HepG2 (cell line): ENCODE results near the gene JADE3. TPM values are rescaled to one million over a fixed set of nuclear protein-coding genes. Genes with fewer than 3 reads are reported as not detected.
A peak's percentile ranks its signal among the peaks of the same experiment; 100 is the strongest.

Source experiments
- CBX1 ChIP-seq: IDR thresholded peaks from one replicate; pipeline ENCODE4 v1.6.1; 2016; ENCODE audit warnings: antibody characterized with exemption, low read depth
- CEBPG ChIP-seq: IDR thresholded peaks from 2 replicates; pipeline ENCODE4 v1.6.1; 2016
- DPF2 ChIP-seq: sonication (generic); formaldehyde crosslinking; IDR thresholded peaks from 2 replicates; pipeline ENCODE4 v1.4.0; 2020; ENCODE audit warnings: mild to moderate bottlenecking, low read depth, missing genetic modification reagents, borderline replicate concordance
- HDAC2 ChIP-seq: sonication (generic); formaldehyde crosslinking; IDR thresholded peaks from 2 replicates; pipeline ENCODE4 v1.4.0; 2020; ENCODE audit warnings: missing genetic modification reagents
- ISL2 ChIP-seq: sonication (generic); formaldehyde crosslinking; IDR thresholded peaks from 2 replicates; pipeline ENCODE4 v1.5.0; 2020; ENCODE audit warnings: missing genetic modification reagents
- JARID2 ChIP-seq: sonication (generic); formaldehyde crosslinking; IDR thresholded peaks from 2 replicates; pipeline ENCODE4 v1.8.1; 2023; ENCODE audit warnings: missing genetic modification reagents, inconsistent platforms; ENCODE audit not compliant: insufficient replicate concordance
- MIER2 ChIP-seq: IDR thresholded peaks from 2 replicates; pipeline ENCODE4 v1.6.1; 2016; ENCODE audit warnings: missing biosample characterization, missing genetic modification reagents
- MYNN ChIP-seq: sonication (generic); formaldehyde crosslinking; IDR thresholded peaks from 2 replicates; pipeline ENCODE4 v1.4.0; 2020; ENCODE audit warnings: mild to moderate bottlenecking, low read depth, missing genetic modification reagents
- NFIB ChIP-seq: sonication (generic); formaldehyde crosslinking; IDR thresholded peaks from 2 replicates; pipeline ENCODE4 v1.9.0; 2021; ENCODE audit warnings: missing genetic modification reagents, mild to moderate bottlenecking, borderline replicate concordance
- RBAK ChIP-seq: sonication (generic); formaldehyde crosslinking; IDR thresholded peaks from 2 replicates; pipeline ENCODE4 v1.5.1; 2020; ENCODE audit warnings: mild to moderate bottlenecking, missing genetic modification reagents
- SOX5 ChIP-seq: IDR thresholded peaks from 2 replicates; pipeline ENCODE4 v1.6.1; 2016; ENCODE audit warnings: borderline replicate concordance
- ZNF121 ChIP-seq: sonication (generic); formaldehyde crosslinking; IDR thresholded peaks from 2 replicates; pipeline ENCODE4 v1.5.0; 2020; ENCODE audit warnings: mild to moderate bottlenecking, missing genetic modification reagents
- ZNF253 ChIP-seq: sonication (generic); formaldehyde crosslinking; IDR thresholded peaks from 2 replicates; pipeline ENCODE4 v1.8.0; 2022; ENCODE audit warnings: mild to moderate bottlenecking, missing genetic modification reagents, borderline replicate concordance
- ZNF713 ChIP-seq: sonication (generic); formaldehyde crosslinking; IDR thresholded peaks from 2 replicates; pipeline ENCODE4 v1.4.0; 2020; ENCODE audit warnings: mild to moderate bottlenecking, missing genetic modification reagents
- ZNF776 ChIP-seq: sonication (generic); formaldehyde crosslinking; IDR thresholded peaks from 2 replicates; pipeline ENCODE4 v1.4.0; 2020; ENCODE audit warnings: mild to moderate bottlenecking, missing genetic modification reagents
- polyA plus RNA-seq, 8 experiments: library from polyadenylated mRNA; depleted of rRNA in 3 of 8; stranded (reverse) in 7 of 8; unstranded in 1 of 8; fragments of >200 nt; fragmentation: Illumina TruSeq in 4 of 8; extraction: Trizol in 4 of 8; gene quantifications; 2 replicates each; pipeline versions ENCODE4 v1.2.1 to v1.2.3, GENCODE V29; 2011 to 2016; ENCODE audit warnings: low read depth in 4 of 8, missing spikeins in 1 of 8, mixed read lengths in 1 of 8; ENCODE audit not compliant: insufficient read depth in 1 of 8
- total RNA-seq, 5 experiments: library from RNA; depleted of rRNA; stranded (reverse); fragments of >200 nt; fragmentation: Illumina TruSeq; extraction: Trizol; gene quantifications; 2 replicates each; pipeline ENCODE4 v1.2.3, GENCODE V29; 2016; ENCODE audit warnings: low read depth in 1 of 5
- TF ChIP-seq, protein P1 (sequence below): sonication (generic); formaldehyde crosslinking; conservative IDR thresholded peaks from 2 replicates; pipeline ENCODE4 v1.8.0; 2022; ENCODE audit warnings: low read depth, missing genetic modification reagents
- TF ChIP-seq, protein P2 (sequence below), 2 experiments: sonication (generic) in 1 of 2; formaldehyde crosslinking in 1 of 2; IDR thresholded peaks; 2 replicates each; pipeline versions ENCODE4 v1.6.1 to v1.9.0; 2014 to 2022; ENCODE audit warnings: antibody characterized with exemption in 1 of 2, borderline replicate concordance in 1 of 2, inconsistent platforms in 1 of 2, low read depth in 1 of 2, missing genetic modification reagents in 1 of 2
- TF ChIP-seq, protein P3 (sequence below): sonication (generic); formaldehyde crosslinking; IDR thresholded peaks from 2 replicates; pipeline ENCODE4 v1.5.0; 2020; ENCODE audit warnings: mild to moderate bottlenecking, missing genetic modification reagents
- TF ChIP-seq, protein P4 (sequence below): sonication (generic); formaldehyde crosslinking; conservative IDR thresholded peaks from 2 replicates; pipeline ENCODE4 v1.4.0; 2020; ENCODE audit warnings: mild to moderate bottlenecking, missing genetic modification reagents, moderate library complexity

The JADE3 gene
- total and polyA plus RNA-seq, 2 of the 13 experiments (the other 11 are each of a cell fraction or from before 2014, with no cell fraction given), result 7.7 to 7.8 TPM

DNA sequence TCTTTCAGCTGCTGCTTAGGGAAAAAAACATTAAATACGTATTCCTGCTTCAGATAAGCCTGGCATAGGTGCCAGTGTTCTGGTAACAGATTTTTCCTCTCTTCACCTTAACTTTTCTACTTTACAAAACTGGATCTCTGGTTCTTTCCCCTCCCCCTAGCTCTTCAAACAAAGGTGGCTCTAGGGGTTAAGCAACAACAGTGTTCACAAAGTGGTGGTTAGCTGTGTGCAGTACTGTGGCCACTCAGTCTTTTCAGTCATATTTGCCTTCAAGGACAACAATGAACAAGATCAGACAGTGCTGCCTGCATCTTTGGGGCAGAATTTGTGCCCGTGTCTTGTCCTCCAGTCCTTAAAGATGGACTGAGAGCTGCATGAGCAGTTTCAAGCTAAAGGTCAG lies 151.0 kb downstream of the JADE3 start (continued):
- TF ChIP-seq, protein P1, sequence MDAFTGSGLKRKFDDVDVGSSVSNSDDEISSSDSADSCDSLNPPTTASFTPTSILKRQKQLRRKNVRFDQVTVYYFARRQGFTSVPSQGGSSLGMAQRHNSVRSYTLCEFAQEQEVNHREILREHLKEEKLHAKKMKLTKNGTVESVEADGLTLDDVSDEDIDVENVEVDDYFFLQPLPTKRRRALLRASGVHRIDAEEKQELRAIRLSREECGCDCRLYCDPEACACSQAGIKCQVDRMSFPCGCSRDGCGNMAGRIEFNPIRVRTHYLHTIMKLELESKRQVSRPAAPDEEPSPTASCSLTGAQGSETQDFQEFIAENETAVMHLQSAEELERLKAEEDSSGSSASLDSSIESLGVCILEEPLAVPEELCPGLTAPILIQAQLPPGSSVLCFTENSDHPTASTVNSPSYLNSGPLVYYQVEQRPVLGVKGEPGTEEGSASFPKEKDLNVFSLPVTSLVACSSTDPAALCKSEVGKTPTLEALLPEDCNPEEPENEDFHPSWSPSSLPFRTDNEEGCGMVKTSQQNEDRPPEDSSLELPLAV (CRISPR knock-in tag), result no peak
- TF ChIP-seq MYNN (CRISPR knock-in tag) (no peak), ZNF713 (CRISPR knock-in tag) (no peak), HDAC2 (peak; percentile 19; the same call in 1 of the 2 replicates), ZNF253 (no peak), SOX5 (CRISPR knock-in tag) (0 out of 2 replicates have a peak, but pooled peaks have one; percentile 35), CEBPG (CRISPR knock-in tag) (peak; percentile 82), DPF2 (CRISPR knock-in tag) (no peak), CBX1 (no peak), ZNF121 (CRISPR knock-in tag) (no peak), JARID2 (CRISPR knock-in tag) (no peak), MIER2 (CRISPR knock-in tag) (no peak), ISL2 (CRISPR knock-in tag) (no peak), NFIB (CRISPR knock-in tag) (no peak), RBAK (CRISPR knock-in tag) (no peak), ZNF776 (CRISPR knock-in tag) (no peak)
- TF ChIP-seq, protein P2, sequence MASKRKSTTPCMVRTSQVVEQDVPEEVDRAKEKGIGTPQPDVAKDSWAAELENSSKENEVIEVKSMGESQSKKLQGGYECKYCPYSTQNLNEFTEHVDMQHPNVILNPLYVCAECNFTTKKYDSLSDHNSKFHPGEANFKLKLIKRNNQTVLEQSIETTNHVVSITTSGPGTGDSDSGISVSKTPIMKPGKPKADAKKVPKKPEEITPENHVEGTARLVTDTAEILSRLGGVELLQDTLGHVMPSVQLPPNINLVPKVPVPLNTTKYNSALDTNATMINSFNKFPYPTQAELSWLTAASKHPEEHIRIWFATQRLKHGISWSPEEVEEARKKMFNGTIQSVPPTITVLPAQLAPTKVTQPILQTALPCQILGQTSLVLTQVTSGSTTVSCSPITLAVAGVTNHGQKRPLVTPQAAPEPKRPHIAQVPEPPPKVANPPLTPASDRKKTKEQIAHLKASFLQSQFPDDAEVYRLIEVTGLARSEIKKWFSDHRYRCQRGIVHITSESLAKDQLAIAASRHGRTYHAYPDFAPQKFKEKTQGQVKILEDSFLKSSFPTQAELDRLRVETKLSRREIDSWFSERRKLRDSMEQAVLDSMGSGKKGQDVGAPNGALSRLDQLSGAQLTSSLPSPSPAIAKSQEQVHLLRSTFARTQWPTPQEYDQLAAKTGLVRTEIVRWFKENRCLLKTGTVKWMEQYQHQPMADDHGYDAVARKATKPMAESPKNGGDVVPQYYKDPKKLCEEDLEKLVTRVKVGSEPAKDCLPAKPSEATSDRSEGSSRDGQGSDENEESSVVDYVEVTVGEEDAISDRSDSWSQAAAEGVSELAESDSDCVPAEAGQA (IDR thresholded peaks at IDR 0.05; ENCODE audit: low read depth), result no peak
- TF ChIP-seq, protein P2 (CRISPR knock-in tag; IDR thresholded peaks at IDR 0.05; ENCODE audit: borderline replicate concordance), result no peak
- TF ChIP-seq, protein P3, sequence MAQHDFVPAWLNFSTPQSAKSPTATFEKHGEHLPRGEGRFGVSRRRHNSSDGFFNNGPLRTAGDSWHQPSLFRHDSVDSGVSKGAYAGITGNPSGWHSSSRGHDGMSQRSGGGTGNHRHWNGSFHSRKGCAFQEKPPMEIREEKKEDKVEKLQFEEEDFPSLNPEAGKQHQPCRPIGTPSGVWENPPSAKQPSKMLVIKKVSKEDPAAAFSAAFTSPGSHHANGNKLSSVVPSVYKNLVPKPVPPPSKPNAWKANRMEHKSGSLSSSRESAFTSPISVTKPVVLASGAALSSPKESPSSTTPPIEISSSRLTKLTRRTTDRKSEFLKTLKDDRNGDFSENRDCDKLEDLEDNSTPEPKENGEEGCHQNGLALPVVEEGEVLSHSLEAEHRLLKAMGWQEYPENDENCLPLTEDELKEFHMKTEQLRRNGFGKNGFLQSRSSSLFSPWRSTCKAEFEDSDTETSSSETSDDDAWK (CRISPR knock-in tag), result no peak
- TF ChIP-seq, protein P4, sequence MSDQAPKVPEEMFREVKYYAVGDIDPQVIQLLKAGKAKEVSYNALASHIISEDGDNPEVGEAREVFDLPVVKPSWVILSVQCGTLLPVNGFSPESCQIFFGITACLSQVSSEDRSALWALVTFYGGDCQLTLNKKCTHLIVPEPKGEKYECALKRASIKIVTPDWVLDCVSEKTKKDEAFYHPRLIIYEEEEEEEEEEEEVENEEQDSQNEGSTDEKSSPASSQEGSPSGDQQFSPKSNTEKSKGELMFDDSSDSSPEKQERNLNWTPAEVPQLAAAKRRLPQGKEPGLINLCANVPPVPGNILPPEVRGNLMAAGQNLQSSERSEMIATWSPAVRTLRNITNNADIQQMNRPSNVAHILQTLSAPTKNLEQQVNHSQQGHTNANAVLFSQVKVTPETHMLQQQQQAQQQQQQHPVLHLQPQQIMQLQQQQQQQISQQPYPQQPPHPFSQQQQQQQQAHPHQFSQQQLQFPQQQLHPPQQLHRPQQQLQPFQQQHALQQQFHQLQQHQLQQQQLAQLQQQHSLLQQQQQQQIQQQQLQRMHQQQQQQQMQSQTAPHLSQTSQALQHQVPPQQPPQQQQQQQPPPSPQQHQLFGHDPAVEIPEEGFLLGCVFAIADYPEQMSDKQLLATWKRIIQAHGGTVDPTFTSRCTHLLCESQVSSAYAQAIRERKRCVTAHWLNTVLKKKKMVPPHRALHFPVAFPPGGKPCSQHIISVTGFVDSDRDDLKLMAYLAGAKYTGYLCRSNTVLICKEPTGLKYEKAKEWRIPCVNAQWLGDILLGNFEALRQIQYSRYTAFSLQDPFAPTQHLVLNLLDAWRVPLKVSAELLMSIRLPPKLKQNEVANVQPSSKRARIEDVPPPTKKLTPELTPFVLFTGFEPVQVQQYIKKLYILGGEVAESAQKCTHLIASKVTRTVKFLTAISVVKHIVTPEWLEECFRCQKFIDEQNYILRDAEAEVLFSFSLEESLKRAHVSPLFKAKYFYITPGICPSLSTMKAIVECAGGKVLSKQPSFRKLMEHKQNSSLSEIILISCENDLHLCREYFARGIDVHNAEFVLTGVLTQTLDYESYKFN (CRISPR knock-in tag), result peak; percentile 20; the same call in 1 of the 2 replicates
